ENCODE data around the gene BCR. TPM values are rescaled to one million over a fixed set of nuclear protein-coding genes. Genes with fewer than 3 reads are reported as not detected.

Gene BCR
- total and polyA plus RNA-seq, 12 donors: 18.7 to 64.3 (median 42.4) TPM

DNA sequence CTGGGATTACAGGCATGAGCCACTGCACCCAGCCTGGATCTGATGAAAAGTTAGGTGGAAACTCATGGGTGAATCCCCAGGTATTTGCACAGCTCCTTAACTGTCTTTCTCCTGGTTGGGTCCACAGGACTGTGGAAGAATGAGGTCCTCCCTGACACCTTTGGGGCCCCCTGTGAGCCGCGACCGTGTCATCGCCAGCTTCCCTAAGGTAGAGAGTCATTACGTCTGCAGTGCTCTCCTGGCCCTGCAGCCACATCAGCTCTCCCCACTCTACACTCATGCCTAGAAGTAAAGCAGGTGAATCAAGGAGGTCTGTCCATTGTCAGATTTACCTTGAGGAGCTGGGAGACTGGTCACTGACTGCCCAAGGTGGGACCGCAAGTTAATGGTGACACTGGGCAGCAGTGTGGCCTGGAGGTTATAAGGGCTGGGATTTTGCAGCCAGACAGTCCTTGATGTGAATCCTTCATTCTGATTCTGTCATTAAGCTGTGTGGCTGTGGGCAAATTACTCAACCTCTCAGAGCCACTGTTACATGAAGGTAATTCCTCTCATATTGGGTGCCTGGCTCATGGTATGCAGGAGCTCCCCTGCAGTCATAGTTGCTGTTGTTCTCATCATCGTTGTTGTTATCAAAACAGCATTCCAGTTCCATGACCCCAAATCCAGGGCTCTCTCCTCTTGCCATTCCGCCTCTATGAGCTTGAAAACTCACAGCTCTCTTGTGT lies 33.7 kb upstream of the BCR start:
- intact Hi-C loops (cut with DNase I): no loop called here
- Histone ChIP-seq H3K4me1 (replicated peaks in 1 of 2) (peaks cover 7 to 23% of the 10 kb centered on the region in 2 donors), H3K4me3 (no peak overlapping the region), H3K36me3 (replicated peaks in 1 of 2) (peaks cover 0 to 4% of the 10 kb centered on the region in 2 donors), H3K27me3 (no peaks in the 10 kb centered on the region), H3K9me3 (replicated peaks in 1 of 3) (no peaks in the 10 kb centered on the region), H3K27ac (no peak overlapping the region)
- 79 to 91% (median 84%) methylated on average over 8 of the region's 8 CpGs for WGBS, 4 donors
- no peak for DNase-seq
- no peak for TF ChIP-seq POLR2A (IDR thresholded peaks at IDR 0.05)
- TF ChIP-seq, protein P1, sequence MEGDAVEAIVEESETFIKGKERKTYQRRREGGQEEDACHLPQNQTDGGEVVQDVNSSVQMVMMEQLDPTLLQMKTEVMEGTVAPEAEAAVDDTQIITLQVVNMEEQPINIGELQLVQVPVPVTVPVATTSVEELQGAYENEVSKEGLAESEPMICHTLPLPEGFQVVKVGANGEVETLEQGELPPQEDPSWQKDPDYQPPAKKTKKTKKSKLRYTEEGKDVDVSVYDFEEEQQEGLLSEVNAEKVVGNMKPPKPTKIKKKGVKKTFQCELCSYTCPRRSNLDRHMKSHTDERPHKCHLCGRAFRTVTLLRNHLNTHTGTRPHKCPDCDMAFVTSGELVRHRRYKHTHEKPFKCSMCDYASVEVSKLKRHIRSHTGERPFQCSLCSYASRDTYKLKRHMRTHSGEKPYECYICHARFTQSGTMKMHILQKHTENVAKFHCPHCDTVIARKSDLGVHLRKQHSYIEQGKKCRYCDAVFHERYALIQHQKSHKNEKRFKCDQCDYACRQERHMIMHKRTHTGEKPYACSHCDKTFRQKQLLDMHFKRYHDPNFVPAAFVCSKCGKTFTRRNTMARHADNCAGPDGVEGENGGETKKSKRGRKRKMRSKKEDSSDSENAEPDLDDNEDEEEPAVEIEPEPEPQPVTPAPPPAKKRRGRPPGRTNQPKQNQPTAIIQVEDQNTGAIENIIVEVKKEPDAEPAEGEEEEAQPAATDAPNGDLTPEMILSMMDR (IDR thresholded peaks at IDR 0.05): no peak

DNA sequence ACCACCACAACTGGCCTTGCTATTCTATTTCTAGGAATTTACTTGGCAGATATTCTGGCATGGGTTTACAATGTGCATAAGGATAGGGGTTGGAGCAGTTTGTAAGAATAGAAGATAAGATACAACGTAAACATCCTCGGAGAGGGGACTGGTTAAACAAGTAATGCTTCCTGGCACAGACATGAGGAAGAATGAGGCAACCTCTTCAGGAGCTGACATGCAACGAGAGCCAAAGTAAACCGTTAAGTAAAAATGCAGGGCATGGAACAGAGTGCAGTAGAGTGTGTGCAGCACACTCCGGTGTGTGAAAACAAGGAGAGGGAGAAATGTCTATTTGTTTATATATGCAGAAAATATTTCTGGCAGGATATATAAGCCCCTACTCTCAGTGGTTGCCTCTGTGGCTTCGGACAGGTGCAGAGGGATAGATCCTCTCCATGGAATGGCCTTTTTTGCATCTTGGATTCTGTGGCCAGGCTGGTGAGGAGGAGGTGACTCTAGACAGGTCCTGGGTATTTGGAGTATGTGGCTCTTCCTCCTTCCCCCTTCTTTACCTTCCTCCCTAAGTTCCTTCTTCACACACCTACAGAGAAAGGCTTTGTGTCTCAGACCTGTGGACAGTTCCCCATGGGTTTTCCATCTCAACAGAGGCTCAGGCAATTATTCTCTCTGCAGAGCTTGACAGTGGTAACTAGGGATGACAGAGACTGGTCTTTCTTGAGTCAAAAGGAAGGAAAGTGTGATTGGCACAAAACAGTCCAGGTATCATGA lies 32.5 kb upstream of the BCR start:
- no peak overlapping the region for H3K27ac ChIP-seq

DNA sequence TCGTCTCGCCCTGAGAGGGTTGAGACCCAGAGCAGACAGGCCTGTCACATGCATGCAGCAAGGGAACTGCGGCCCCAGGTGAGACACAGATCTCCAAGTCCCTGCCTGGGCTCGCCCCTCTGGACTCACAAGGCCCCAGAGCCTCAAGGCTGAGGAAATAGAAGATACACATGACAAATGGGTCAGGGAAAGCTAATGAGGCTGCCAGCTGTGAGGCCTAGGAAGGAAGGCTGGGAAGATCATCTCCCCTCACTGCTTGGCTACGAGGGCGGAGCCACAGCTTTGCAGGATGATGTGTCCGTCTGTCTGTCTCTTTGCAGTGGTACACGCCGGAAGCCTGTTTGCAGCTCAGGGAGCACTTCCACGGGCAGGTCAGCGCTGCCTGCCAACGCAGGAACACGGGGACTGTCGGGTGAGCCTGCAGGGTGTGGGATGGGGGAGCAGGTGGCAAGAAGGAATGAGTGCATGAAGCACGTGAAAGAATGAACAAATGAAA lies 30.5 kb upstream of the BCR start:
- no peak for TF ChIP-seq POLR2A (IDR thresholded peaks at IDR 0.05)
- TF ChIP-seq, protein P1 (IDR thresholded peaks at IDR 0.05): no peak
- H3K27ac ChIP-seq: no peak overlapping the region
- H3K27me3 ChIP-seq: no peaks in the 10 kb centered on the region
- H3K36me3 ChIP-seq (replicated peaks in 1 of 2): peaks cover 0 to 4% of the 10 kb centered on the region in 2 donors
- 81 to 95% (median 89%) methylated on average over 11 to 15 of the region's 15 CpGs for WGBS, 4 donors
- intact Hi-C loops (cut with DNase I): loop anchor here in 1 of 2 donors (10.0 kb wide), 1 partner anchor 75 kb away; the partner anchor contains the start of gene GNAZ
- no peak overlapping the region for H3K4me3 ChIP-seq
- no peak for DNase-seq
- H3K4me1 ChIP-seq (replicated peaks in 1 of 2): peaks cover 6 to 12% of the 10 kb centered on the region in 2 donors
- no peaks in the 10 kb centered on the region for H3K9me3 ChIP-seq (replicated peaks in 1 of 3)

More for the DNA sequence above, 32.5 kb upstream of the BCR start:
- no peaks in the 10 kb centered on the region for H3K27me3 ChIP-seq
- H3K4me1 ChIP-seq (replicated peaks in 1 of 2): peaks cover 6 to 17% of the 10 kb centered on the region in 2 donors
- DNase-seq: no peak
- no peak overlapping the region for H3K4me3 ChIP-seq
- TF ChIP-seq, protein P1 (IDR thresholded peaks at IDR 0.05): no peak
- no peak for TF ChIP-seq POLR2A (IDR thresholded peaks at IDR 0.05)
- H3K36me3 ChIP-seq (replicated peaks in 1 of 2): peaks cover 0 to 4% of the 10 kb centered on the region in 2 donors
- 54 to 60% (median 60%) methylated on average over 6 of the region's 6 CpGs for WGBS, 4 donors
- no peaks in the 10 kb centered on the region for H3K9me3 ChIP-seq (replicated peaks in 1 of 3)
- intact Hi-C loops (cut with DNase I): no loop called here

DNA sequence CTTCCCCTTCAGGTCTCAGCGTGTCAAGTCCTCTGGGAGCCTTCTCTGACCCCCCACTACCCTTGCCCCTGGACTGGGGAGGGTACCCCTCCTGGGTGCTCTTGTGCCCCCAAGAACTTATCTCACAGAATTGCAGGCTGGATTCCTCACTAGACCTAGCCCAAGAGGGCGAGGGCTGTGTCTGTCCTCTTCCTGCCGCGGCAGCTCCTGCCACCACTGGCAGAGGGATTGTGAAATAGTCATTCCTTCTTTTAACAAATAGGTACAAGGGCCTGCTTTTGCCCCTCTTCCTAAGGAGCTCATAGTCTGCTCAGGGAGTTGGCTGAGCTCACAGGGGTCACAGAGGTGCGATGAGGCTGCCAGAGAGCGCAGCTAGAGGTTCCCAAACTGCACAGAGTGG lies 29.5 kb upstream of the BCR start:
- Histone ChIP-seq H3K4me1 (replicated peaks in 1 of 2) (peaks cover 2 to 7% of the 10 kb centered on the region in 2 donors), H3K27ac (no peak overlapping the region), H3K9me3 (replicated peaks in 1 of 3) (no peaks in the 10 kb centered on the region), H3K36me3 (replicated peaks in 1 of 2) (peaks cover 0 to 4% of the 10 kb centered on the region in 2 donors), H3K27me3 (no peaks in the 10 kb centered on the region), H3K4me3 (no peak overlapping the region)
- no peak for TF ChIP-seq POLR2A (IDR thresholded peaks at IDR 0.05)
- TF ChIP-seq, protein P1 (IDR thresholded peaks at IDR 0.05): no peak
- DNase-seq: no peak
- 81 to 90% (median 86%) methylated on average over 4 to 6 of the region's 6 CpGs for WGBS, 4 donors
- intact Hi-C loops (cut with DNase I): loop anchor here in 1 of 2 donors (10.0 kb wide), 1 partner anchor 76 kb away; the partner anchor contains the start of gene GNAZ
